SK-N-SH treated with all-trans-retinoic acid at 6 μM for 48 hours (cell line): ENCODE data around the gene CTSD.

ENCODE experiments used
- ATAC-seq: fragments of 200-7000 bp; cut with Tn5 transposase; 3 replicates; pipeline ENCODE4 v1.9.1; 2020; ENCODE audit warnings: mild to moderate bottlenecking, moderate library complexity
- ARNTL ChIP-seq: fragments of 450-650 bp; formaldehyde crosslinking; IDR thresholded peaks from 2 replicates; pipeline ENCODE4 v1.5.0; 2020; ENCODE audit warnings: low read depth, mild to moderate bottlenecking, moderate library complexity, borderline replicate concordance
- CSDC2 ChIP-seq: fragments of 250-450 bp; sonication (Bioruptor Pico); IDR thresholded peaks from 2 replicates; pipeline ENCODE4 v1.5.0; 2020; ENCODE audit warnings: mild to moderate bottlenecking, moderate library complexity
- CSRNP3 ChIP-seq: fragments of 250-450 bp; sonication (Bioruptor Pico); IDR thresholded peaks from 2 replicates; pipeline ENCODE4 v1.5.1; 2021; ENCODE audit warnings: mild to moderate bottlenecking, moderate library complexity
- ESRRG ChIP-seq: fragments of 250-450 bp; sonication (Bioruptor Pico); IDR thresholded peaks from 2 replicates; pipeline ENCODE4 v1.6.1; 2021; ENCODE audit warnings: mild to moderate bottlenecking
- GLIS3 ChIP-seq: fragments of 250-450 bp; sonication (Bioruptor Pico); IDR thresholded peaks from 2 replicates; pipeline ENCODE4 v1.5.0; 2020; ENCODE audit warnings: mild to moderate bottlenecking, moderate library complexity
- ISL1 ChIP-seq: fragments of 250-450 bp; sonication (Bioruptor Pico); IDR thresholded peaks from 2 replicates; pipeline ENCODE4 v2.1.2; 2022; ENCODE audit warnings: mild to moderate bottlenecking, moderate library complexity
- OSR1 ChIP-seq: fragments of 250-450 bp; sonication (Bioruptor Pico); IDR thresholded peaks from 2 replicates; pipeline ENCODE4 v1.8.0; 2022; ENCODE audit warnings: moderate library complexity, mild to moderate bottlenecking, inconsistent platforms
- PPARA ChIP-seq: fragments of 250-450 bp; sonication (Bioruptor Pico); IDR thresholded peaks from 2 replicates; pipeline ENCODE4 v1.5.0; 2020; ENCODE audit warnings: mild to moderate bottlenecking, borderline replicate concordance
- RARB ChIP-seq: fragments of 250-450 bp; sonication (Bioruptor Pico); IDR thresholded peaks from 2 replicates; pipeline ENCODE4 v1.8.0; 2021; ENCODE audit warnings: mild to moderate bottlenecking, moderate library complexity
- SNAI2 ChIP-seq: fragments of 250-450 bp; sonication (Bioruptor Pico); IDR thresholded peaks from 2 replicates; pipeline ENCODE4 v1.5.0; 2020; ENCODE audit warnings: mild to moderate bottlenecking, moderate library complexity
- TCF4 ChIP-seq: fragments of 250-450 bp; sonication (Bioruptor Pico); IDR thresholded peaks from 2 replicates; pipeline ENCODE4 v1.8.0; 2021; ENCODE audit warnings: mild to moderate bottlenecking, moderate library complexity, borderline replicate concordance
- TOX ChIP-seq: fragments of 250-450 bp; sonication (Bioruptor Pico); IDR thresholded peaks from 2 replicates; pipeline ENCODE4 v1.8.0; 2021; ENCODE audit warnings: mild to moderate bottlenecking, moderate library complexity, borderline replicate concordance
- ZC3H10 ChIP-seq: fragments of 250-450 bp; sonication (Bioruptor Pico); IDR thresholded peaks from 2 replicates; pipeline ENCODE4 v1.5.1; 2021; ENCODE audit warnings: mild to moderate bottlenecking, moderate library complexity
- ZFP3 ChIP-seq: fragments of 250-450 bp; sonication (Bioruptor Pico); IDR thresholded peaks from 2 replicates; pipeline ENCODE4 v1.5.0; 2020; ENCODE audit warnings: mild to moderate bottlenecking, moderate library complexity
- ZFP30 ChIP-seq: fragments of 450-650 bp; formaldehyde crosslinking; IDR thresholded peaks from 2 replicates; pipeline ENCODE4 v1.5.0; 2022; ENCODE audit warnings: mild to moderate bottlenecking, moderate library complexity
- ZNF565 ChIP-seq: fragments of 450-650 bp; formaldehyde crosslinking; conservative IDR thresholded peaks from 2 replicates; pipeline ENCODE4 v1.5.0; 2020; ENCODE audit warnings: low read depth, mild to moderate bottlenecking, moderate library complexity
- ZNF70 ChIP-seq: fragments of 450-650 bp; formaldehyde crosslinking; IDR thresholded peaks from 2 replicates; pipeline ENCODE4 v1.5.0; 2020; ENCODE audit warnings: mild to moderate bottlenecking, moderate library complexity
- ZNF8 ChIP-seq: fragments of 450-650 bp; formaldehyde crosslinking; IDR thresholded peaks from 2 replicates; pipeline ENCODE4 v1.5.0; 2020; ENCODE audit warnings: mild to moderate bottlenecking, moderate library complexity
- TF ChIP-seq, protein P1 (sequence below): fragments of 250-450 bp; sonication (Bioruptor Pico); IDR thresholded peaks from 2 replicates; pipeline ENCODE4 v1.8.0; 2021; ENCODE audit warnings: low read depth, mild to moderate bottlenecking, moderate library complexity, borderline replicate concordance
- TF ChIP-seq, protein P2 (sequence below): fragments of 250-450 bp; sonication (Bioruptor Pico); IDR thresholded peaks from 2 replicates; pipeline ENCODE4 v1.8.0; 2020; ENCODE audit warnings: mild to moderate bottlenecking, moderate library complexity, borderline replicate concordance
- TF ChIP-seq, protein P3 (sequence below): fragments of 250-450 bp; sonication (Bioruptor Pico); IDR thresholded peaks from 2 replicates; pipeline ENCODE4 v1.5.0; 2020; ENCODE audit warnings: mild to moderate bottlenecking, moderate library complexity

Gene CTSD

GRCh38 chr11:1742869-1743584, 20.7 kb downstream of the CTSD start:
- TF ChIP-seq, protein P1, sequence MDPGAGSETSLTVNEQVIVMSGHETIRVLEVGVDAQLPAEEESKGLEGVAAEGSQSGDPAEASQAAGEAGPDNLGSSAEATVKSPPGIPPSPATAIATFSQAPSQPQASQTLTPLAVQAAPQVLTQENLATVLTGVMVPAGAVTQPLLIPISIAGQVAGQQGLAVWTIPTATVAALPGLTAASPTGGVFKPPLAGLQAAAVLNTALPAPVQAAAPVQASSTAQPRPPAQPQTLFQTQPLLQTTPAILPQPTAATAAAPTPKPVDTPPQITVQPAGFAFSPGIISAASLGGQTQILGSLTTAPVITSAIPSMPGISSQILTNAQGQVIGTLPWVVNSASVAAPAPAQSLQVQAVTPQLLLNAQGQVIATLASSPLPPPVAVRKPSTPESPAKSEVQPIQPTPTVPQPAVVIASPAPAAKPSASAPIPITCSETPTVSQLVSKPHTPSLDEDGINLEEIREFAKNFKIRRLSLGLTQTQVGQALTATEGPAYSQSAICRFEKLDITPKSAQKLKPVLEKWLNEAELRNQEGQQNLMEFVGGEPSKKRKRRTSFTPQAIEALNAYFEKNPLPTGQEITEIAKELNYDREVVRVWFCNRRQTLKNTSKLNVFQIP (CRISPR knock-in tag), result no peak
- TF ChIP-seq ZNF8, result no peak
- no peak for TF ChIP-seq ZC3H10
- TF ChIP-seq CSRNP3 (CRISPR knock-in tag), result no peak
- no peak for TF ChIP-seq TCF4 (CRISPR knock-in tag)
- TF ChIP-seq ZFP3 (CRISPR knock-in tag), result no peak
- TF ChIP-seq, protein P2, sequence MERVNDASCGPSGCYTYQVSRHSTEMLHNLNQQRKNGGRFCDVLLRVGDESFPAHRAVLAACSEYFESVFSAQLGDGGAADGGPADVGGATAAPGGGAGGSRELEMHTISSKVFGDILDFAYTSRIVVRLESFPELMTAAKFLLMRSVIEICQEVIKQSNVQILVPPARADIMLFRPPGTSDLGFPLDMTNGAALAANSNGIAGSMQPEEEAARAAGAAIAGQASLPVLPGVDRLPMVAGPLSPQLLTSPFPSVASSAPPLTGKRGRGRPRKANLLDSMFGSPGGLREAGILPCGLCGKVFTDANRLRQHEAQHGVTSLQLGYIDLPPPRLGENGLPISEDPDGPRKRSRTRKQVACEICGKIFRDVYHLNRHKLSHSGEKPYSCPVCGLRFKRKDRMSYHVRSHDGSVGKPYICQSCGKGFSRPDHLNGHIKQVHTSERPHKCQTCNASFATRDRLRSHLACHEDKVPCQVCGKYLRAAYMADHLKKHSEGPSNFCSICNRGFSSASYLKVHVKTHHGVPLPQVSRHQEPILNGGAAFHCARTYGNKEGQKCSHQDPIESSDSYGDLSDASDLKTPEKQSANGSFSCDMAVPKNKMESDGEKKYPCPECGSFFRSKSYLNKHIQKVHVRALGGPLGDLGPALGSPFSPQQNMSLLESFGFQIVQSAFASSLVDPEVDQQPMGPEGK (CRISPR knock-in tag), result no peak
- no peak for TF ChIP-seq PPARA (CRISPR knock-in tag)
- TF ChIP-seq TOX (CRISPR knock-in tag), result no peak
- TF ChIP-seq, protein P3, sequence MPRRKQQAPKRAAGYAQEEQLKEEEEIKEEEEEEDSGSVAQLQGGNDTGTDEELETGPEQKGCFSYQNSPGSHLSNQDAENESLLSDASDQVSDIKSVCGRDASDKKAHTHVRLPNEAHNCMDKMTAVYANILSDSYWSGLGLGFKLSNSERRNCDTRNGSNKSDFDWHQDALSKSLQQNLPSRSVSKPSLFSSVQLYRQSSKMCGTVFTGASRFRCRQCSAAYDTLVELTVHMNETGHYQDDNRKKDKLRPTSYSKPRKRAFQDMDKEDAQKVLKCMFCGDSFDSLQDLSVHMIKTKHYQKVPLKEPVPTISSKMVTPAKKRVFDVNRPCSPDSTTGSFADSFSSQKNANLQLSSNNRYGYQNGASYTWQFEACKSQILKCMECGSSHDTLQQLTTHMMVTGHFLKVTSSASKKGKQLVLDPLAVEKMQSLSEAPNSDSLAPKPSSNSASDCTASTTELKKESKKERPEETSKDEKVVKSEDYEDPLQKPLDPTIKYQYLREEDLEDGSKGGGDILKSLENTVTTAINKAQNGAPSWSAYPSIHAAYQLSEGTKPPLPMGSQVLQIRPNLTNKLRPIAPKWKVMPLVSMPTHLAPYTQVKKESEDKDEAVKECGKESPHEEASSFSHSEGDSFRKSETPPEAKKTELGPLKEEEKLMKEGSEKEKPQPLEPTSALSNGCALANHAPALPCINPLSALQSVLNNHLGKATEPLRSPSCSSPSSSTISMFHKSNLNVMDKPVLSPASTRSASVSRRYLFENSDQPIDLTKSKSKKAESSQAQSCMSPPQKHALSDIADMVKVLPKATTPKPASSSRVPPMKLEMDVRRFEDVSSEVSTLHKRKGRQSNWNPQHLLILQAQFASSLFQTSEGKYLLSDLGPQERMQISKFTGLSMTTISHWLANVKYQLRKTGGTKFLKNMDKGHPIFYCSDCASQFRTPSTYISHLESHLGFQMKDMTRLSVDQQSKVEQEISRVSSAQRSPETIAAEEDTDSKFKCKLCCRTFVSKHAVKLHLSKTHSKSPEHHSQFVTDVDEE (CRISPR knock-in tag), result no peak
- no peak for TF ChIP-seq ZNF565
- TF ChIP-seq ZNF70 (CRISPR knock-in tag), result no peak
- TF ChIP-seq SNAI2 (CRISPR knock-in tag), result no peak
- no peak for TF ChIP-seq ESRRG (CRISPR knock-in tag)
- TF ChIP-seq ARNTL (CRISPR knock-in tag), result no peak
- TF ChIP-seq GLIS3 (CRISPR knock-in tag), result no peak
- TF ChIP-seq OSR1 (CRISPR knock-in tag), result no peak
- ATAC-seq, result no peak

GRCh38 chr11:1742371-1742770, 21.4 kb downstream of the CTSD start:
- no peak for ATAC-seq
- no peak for TF ChIP-seq GLIS3 (CRISPR knock-in tag)
- no peak for TF ChIP-seq SNAI2 (CRISPR knock-in tag)
- TF ChIP-seq CSDC2, result no peak
- no peak for TF ChIP-seq CSRNP3 (CRISPR knock-in tag)
- no peak for TF ChIP-seq TOX (CRISPR knock-in tag)
- no peak for TF ChIP-seq ARNTL (CRISPR knock-in tag)
- no peak for TF ChIP-seq RARB (CRISPR knock-in tag)
- no peak for TF ChIP-seq PPARA (CRISPR knock-in tag)
- TF ChIP-seq, protein P3 (CRISPR knock-in tag), result no peak
- TF ChIP-seq ZNF8, result no peak
- TF ChIP-seq TCF4 (CRISPR knock-in tag), result no peak
- TF ChIP-seq ZFP30, result no peak
- no peak for TF ChIP-seq ISL1 (CRISPR knock-in tag)
- TF ChIP-seq OSR1 (CRISPR knock-in tag), result no peak
- no peak for TF ChIP-seq ESRRG (CRISPR knock-in tag)
- TF ChIP-seq, protein P2 (CRISPR knock-in tag), result no peak
- TF ChIP-seq ZFP3 (CRISPR knock-in tag), result no peak
- TF ChIP-seq ZNF70 (CRISPR knock-in tag), result no peak
